Muscle layer of duodenum (tissue), 2 donors: ENCODE data around the gene ACACA.

Experiments
- H3K27ac ChIP-seq: one replicate; pipeline ENCODE4 v1.7.0; 2013; ENCODE audit warnings: mild to moderate bottlenecking, low read length
- H3K27me3 ChIP-seq: one replicate; pipeline ENCODE4 v1.7.0; 2013; ENCODE audit warnings: low read depth, mild to moderate bottlenecking, control low read depth, low read length
- H3K36me3 ChIP-seq, 2 donors: one replicate each; pipeline ENCODE4 v1.7.0; 2013; ENCODE audit warnings: low read length in 2 of 2, control low read depth in 1 of 2, mild to moderate bottlenecking in 1 of 2; ENCODE audit not compliant: insufficient read depth in 2 of 2, control insufficient read depth in 1 of 2
- H3K4me1 ChIP-seq, 2 donors: one replicate each; pipeline ENCODE4 v1.7.0; 2013; ENCODE audit warnings: low read length in 2 of 2, mild to moderate bottlenecking in 2 of 2, control low read depth in 1 of 2, moderate library complexity in 1 of 2; ENCODE audit not compliant: insufficient read depth in 2 of 2, control insufficient read depth in 1 of 2
- H3K4me3 ChIP-seq, 2 donors: one replicate each; pipeline ENCODE4 v1.7.0; 2013; ENCODE audit warnings: low read length in 2 of 2, low read depth in 1 of 2, mild to moderate bottlenecking in 1 of 2
- H3K9me3 ChIP-seq, 2 donors: one replicate each; pipeline ENCODE4 v1.7.0; 2013; ENCODE audit warnings: low read length in 2 of 2, control low read depth in 1 of 2, mild to moderate bottlenecking in 1 of 2; ENCODE audit not compliant: control insufficient read depth in 1 of 2
- donor health status: healthy.

ACACA gene

GRCh38 chr17:37138571-37139120 lies 268.0 kb downstream of the ACACA start:
- Histone ChIP-seq H3K9me3 (no peaks in the 10 kb centered on the region), H3K27ac (no peak overlapping the region), H3K36me3 (peaks cover 4 to 7% of the 10 kb centered on the region in 2 donors), H3K4me3 (no peak overlapping the region), H3K4me1 (no peaks in the 10 kb centered on the region), H3K27me3 (no peaks in the 10 kb centered on the region)

GRCh38 chr17:37137906-37138514 lies 268.6 kb downstream of the ACACA start:
- H3K9me3 ChIP-seq: no peaks in the 10 kb centered on the region
- H3K27ac ChIP-seq: no peak overlapping the region
- H3K27me3 ChIP-seq: no peaks in the 10 kb centered on the region
- no peaks in the 10 kb centered on the region for H3K4me1 ChIP-seq
- H3K4me3 ChIP-seq: no peak overlapping the region
- H3K36me3 ChIP-seq: peaks cover 4 to 7% of the 10 kb centered on the region in 2 donors

GRCh38 chr17:37137070-37137610 lies 269.5 kb downstream of the ACACA start:
- Histone ChIP-seq H3K27me3 (no peaks in the 10 kb centered on the region), H3K9me3 (no peaks in the 10 kb centered on the region)

GRCh38 chr17:37135576-37135975 lies 271.1 kb downstream of the ACACA start:
- no peaks in the 10 kb centered on the region for H3K27me3 ChIP-seq
- no peak overlapping the region for H3K27ac ChIP-seq
- H3K36me3 ChIP-seq: peaks cover 4 to 7% of the 10 kb centered on the region in 2 donors
- H3K9me3 ChIP-seq: no peaks in the 10 kb centered on the region
- H3K4me3 ChIP-seq: no peak overlapping the region
- H3K4me1 ChIP-seq: no peaks in the 10 kb centered on the region

More at GRCh38 chr17:37137070-37137610, 269.5 kb downstream of the ACACA start:
- no peak overlapping the region for H3K27ac ChIP-seq
- H3K36me3 ChIP-seq: peaks cover 4 to 7% of the 10 kb centered on the region in 2 donors
- H3K4me3 ChIP-seq: no peak overlapping the region
- H3K4me1 ChIP-seq: no peaks in the 10 kb centered on the region

GRCh38 chr17:37134050-37134449 lies 272.6 kb downstream of the ACACA start:
- no peaks in the 10 kb centered on the region for H3K4me1 ChIP-seq
- no peaks in the 10 kb centered on the region for H3K9me3 ChIP-seq
- peaks cover 7 to 12% of the 10 kb centered on the region in 2 donors for H3K36me3 ChIP-seq
- H3K27me3 ChIP-seq: no peaks in the 10 kb centered on the region
- H3K27ac ChIP-seq: no peak overlapping the region
- no peak overlapping the region for H3K4me3 ChIP-seq

- Histone ChIP-seq H3K4me1 (no peaks in the 10 kb centered on the region), H3K4me3 (no peak overlapping the region), H3K27me3 (no peaks in the 10 kb centered on the region), H3K9me3 (no peaks in the 10 kb centered on the region), H3K27ac (no peak overlapping the region), H3K36me3 (peaks cover 13 to 16% of the 10 kb centered on the region in 2 donors)
Observed at GRCh38 chr17:37133136-37133535, 273.5 kb downstream of the ACACA start.

GRCh38 chr17:37131669-37132611 lies 274.7 kb downstream of the ACACA start:
- peaks cover 13 to 17% of the 10 kb centered on the region in 2 donors for H3K36me3 ChIP-seq
- no peak overlapping the region for H3K4me3 ChIP-seq
- H3K27ac ChIP-seq: no peak overlapping the region
- H3K9me3 ChIP-seq: no peaks in the 10 kb centered on the region
- H3K27me3 ChIP-seq: no peaks in the 10 kb centered on the region
- no peaks in the 10 kb centered on the region for H3K4me1 ChIP-seq

- H3K27ac ChIP-seq: no peak overlapping the region
- H3K27me3 ChIP-seq: no peaks in the 10 kb centered on the region
- peaks cover 13 to 17% of the 10 kb centered on the region in 2 donors for H3K36me3 ChIP-seq
- no peak overlapping the region for H3K4me3 ChIP-seq
- no peaks in the 10 kb centered on the region for H3K4me1 ChIP-seq
- no peaks in the 10 kb centered on the region for H3K9me3 ChIP-seq
Observed at GRCh38 chr17:37130984-37131446, 275.6 kb downstream of the ACACA start.

GRCh38 chr17:37124821-37125173 lies 281.8 kb downstream of the ACACA start:
- no peak overlapping the region for H3K27ac ChIP-seq
- peaks cover 0 to 5% of the 10 kb centered on the region in 2 donors for H3K4me1 ChIP-seq
- peaks cover 31 to 37% of the 10 kb centered on the region in 2 donors for H3K36me3 ChIP-seq

GRCh38 chr17:37123941-37124820 lies 282.5 kb downstream of the ACACA start:
- Histone ChIP-seq H3K36me3 (peaks cover 25 to 31% of the 10 kb centered on the region in 2 donors), H3K4me1 (peaks cover 0 to 5% of the 10 kb centered on the region in 2 donors), H3K27me3 (no peaks in the 10 kb centered on the region), H3K9me3 (no peaks in the 10 kb centered on the region), H3K27ac (no peak overlapping the region), H3K4me3 (no peak overlapping the region)

More at GRCh38 chr17:37124821-37125173, 281.8 kb downstream of the ACACA start:
- H3K4me3 ChIP-seq: no peak overlapping the region
- H3K27me3 ChIP-seq: no peaks in the 10 kb centered on the region
- H3K9me3 ChIP-seq: no peaks in the 10 kb centered on the region
